ENCODE measurements around the gene PARN.

GRCh38 chr16:14545346-14545884 is 84.6 kb downstream of the PARN start:
- no peak for TF ChIP-seq POLR2AphosphoS5 (IDR thresholded peaks at IDR 0.05; ENCODE audit: low read depth, low read length)
- TF ChIP-seq POLR2A (IDR thresholded peaks at IDR 0.05; ENCODE audit: low read depth, low read length), result no peak
- no peak for TF ChIP-seq TAF1 (IDR thresholded peaks at IDR 0.05; ENCODE audit: low read depth, low read length)
- TF ChIP-seq POU2F2 (IDR thresholded peaks at IDR 0.05; ENCODE audit: low read depth, low read length), result no peak
